Neural cell (in vitro differentiated cells): ENCODE results near the gene GAB4. TPM values are rescaled to one million over a fixed set of nuclear protein-coding genes. Genes with fewer than 3 reads are reported as not detected.

Experiments
- H2AFZ ChIP-seq: fragments of 200-600, 300-800 bp; sonication (generic), shearing (Covaris generic); 2 replicates; pipeline ENCODE4 v1.6.0; 2014; ENCODE audit warnings: low read depth, mild to moderate bottlenecking, antibody characterized with exemption, low read length, moderate library complexity
- H3F3A ChIP-seq: fragments of 200-600 bp; shearing (Covaris generic); 2 replicates; pipeline ENCODE4 v1.6.1; 2016; ENCODE audit warnings: mild to moderate bottlenecking, moderate library complexity, mixed read lengths, antibody characterized with exemption, low read length; ENCODE audit not compliant: insufficient read depth, poor library complexity, severe bottlenecking
- H3K27ac ChIP-seq: fragments of 200-600, 300-800 bp; sonication (generic), shearing (Covaris generic); 2 replicates; pipeline ENCODE4 v1.5.1; 2014; ENCODE audit warnings: mild to moderate bottlenecking, low read length, moderate library complexity
- H3K27me3 ChIP-seq: fragments of 300-800, 200-600 bp; sonication (generic), shearing (Covaris generic); 2 replicates; pipeline ENCODE4 v1.6.0; 2014; ENCODE audit warnings: mild to moderate bottlenecking, low read depth, low read length, moderate library complexity; ENCODE audit not compliant: insufficient read depth
- H3K36me3 ChIP-seq: fragments of 300-800, 200-600 bp; sonication (generic), shearing (Covaris generic); 2 replicates; pipeline ENCODE4 v1.5.1; 2014; ENCODE audit warnings: mild to moderate bottlenecking, antibody characterized with exemption, low read length, moderate library complexity; ENCODE audit not compliant: insufficient read depth
- H3K4me2 ChIP-seq: fragments of 300-800, 200-600 bp; sonication (generic), shearing (Covaris generic); 2 replicates; pipeline ENCODE4 v1.6.0; 2014; ENCODE audit warnings: mild to moderate bottlenecking, low read length
- H3K4me3 ChIP-seq: fragments of 300-800, 200-600 bp; sonication (generic), shearing (Covaris generic); 2 replicates; pipeline ENCODE4 v1.5.1; 2014; ENCODE audit warnings: mild to moderate bottlenecking, low read length, moderate library complexity
- H3K79me2 ChIP-seq: fragments of 200-600 bp; shearing (Covaris generic); replicated peaks from 2 replicates; pipeline ENCODE4 v1.6.0; 2014; ENCODE audit warnings: mild to moderate bottlenecking, low read length, moderate library complexity; ENCODE audit not compliant: insufficient read depth
- H3K9ac ChIP-seq: fragments of 300-800, 200-600 bp; sonication (generic), shearing (Covaris generic); 2 replicates; pipeline ENCODE4 v1.6.1; 2016; ENCODE audit warnings: mild to moderate bottlenecking, low read length, mixed read lengths
- H3K9me2 ChIP-seq: fragments of 200-600 bp; shearing (Covaris generic); 2 replicates; pipeline ENCODE4 v1.6.1; 2016; ENCODE audit warnings: mild to moderate bottlenecking, low read length, mixed read lengths; ENCODE audit not compliant: insufficient read depth
- H3K9me3 ChIP-seq: fragments of 200-600, 300-800 bp; sonication (generic), shearing (Covaris generic); 2 replicates; pipeline ENCODE4 v1.6.1; 2016; ENCODE audit warnings: mild to moderate bottlenecking, mixed run types, low read length, moderate library complexity, mixed read lengths
- H4K20me1 ChIP-seq: fragments of 200-600 bp; shearing (Covaris generic); 2 replicates; pipeline ENCODE4 v1.6.1; 2016; ENCODE audit warnings: mild to moderate bottlenecking, mixed run types; ENCODE audit not compliant: insufficient read depth
- EP300 ChIP-seq: fragments of 450-650 bp; conservative IDR thresholded peaks from 2 replicates; pipeline ENCODE4 v1.6.1; 2014; ENCODE audit warnings: antibody characterized with exemption, mild to moderate bottlenecking, moderate library complexity; ENCODE audit not compliant: poor library complexity, severe bottlenecking
- EZH2 ChIP-seq: fragments of 200-600, 300-800 bp; shearing (Covaris generic), sonication (generic); IDR thresholded peaks from 2 replicates; pipeline ENCODE4 v1.6.1; 2014; ENCODE audit warnings: antibody characterized with exemption, low read length, borderline replicate concordance, mild to moderate bottlenecking; ENCODE audit not compliant: insufficient read depth, poor library complexity, severe bottlenecking
- MXI1 ChIP-seq: fragments of 450-650 bp; conservative IDR thresholded peaks from 2 replicates; pipeline ENCODE4 v1.6.1; 2014; ENCODE audit warnings: antibody characterized with exemption, mild to moderate bottlenecking; ENCODE audit not compliant: poor library complexity, severe bottlenecking
- POLR2AphosphoS5 ChIP-seq: IDR thresholded peaks from 2 replicates; pipeline ENCODE4 v1.6.1; 2012
- RAD21 ChIP-seq: fragments of 450-650 bp; conservative IDR thresholded peaks from 2 replicates; pipeline ENCODE4 v1.6.1; 2014; ENCODE audit warnings: antibody characterized with exemption, mild to moderate bottlenecking, moderate library complexity
- SMC3 ChIP-seq: fragments of 450-650 bp; conservative IDR thresholded peaks from 2 replicates; pipeline ENCODE4 v1.6.1; 2014; ENCODE audit warnings: antibody characterized with exemption, mild to moderate bottlenecking, moderate library complexity; ENCODE audit not compliant: poor library complexity
- TAF1 ChIP-seq: IDR thresholded peaks from 2 replicates; pipeline ENCODE4 v1.6.1; 2012; ENCODE audit warnings: low read depth
- polyA minus RNA-seq: library from RNA; depleted of rRNA, polyadenylated mRNA; stranded (reverse); fragments of >200 nt; gene quantifications from 2 replicates; pipeline ENCODE4 v1.2.3, GENCODE V29; 2014
- polyA plus RNA-seq: library from polyadenylated mRNA; depleted of rRNA; stranded (reverse); fragments of >200 nt; gene quantifications from 2 replicates; pipeline ENCODE4 v1.2.3, GENCODE V29; 2014
- TF ChIP-seq, protein P1 (sequence below): IDR thresholded peaks from 2 replicates; pipeline ENCODE4 v1.6.1; 2012; ENCODE audit warnings: borderline replicate concordance
- TF ChIP-seq, protein P2 (sequence below): fragments of 450-650 bp; IDR thresholded peaks from 2 replicates; pipeline ENCODE4 v1.5.1; 2014; ENCODE audit warnings: antibody characterized with exemption, mild to moderate bottlenecking, moderate library complexity; ENCODE audit not compliant: poor library complexity, severe bottlenecking

Gene GAB4, protein sequence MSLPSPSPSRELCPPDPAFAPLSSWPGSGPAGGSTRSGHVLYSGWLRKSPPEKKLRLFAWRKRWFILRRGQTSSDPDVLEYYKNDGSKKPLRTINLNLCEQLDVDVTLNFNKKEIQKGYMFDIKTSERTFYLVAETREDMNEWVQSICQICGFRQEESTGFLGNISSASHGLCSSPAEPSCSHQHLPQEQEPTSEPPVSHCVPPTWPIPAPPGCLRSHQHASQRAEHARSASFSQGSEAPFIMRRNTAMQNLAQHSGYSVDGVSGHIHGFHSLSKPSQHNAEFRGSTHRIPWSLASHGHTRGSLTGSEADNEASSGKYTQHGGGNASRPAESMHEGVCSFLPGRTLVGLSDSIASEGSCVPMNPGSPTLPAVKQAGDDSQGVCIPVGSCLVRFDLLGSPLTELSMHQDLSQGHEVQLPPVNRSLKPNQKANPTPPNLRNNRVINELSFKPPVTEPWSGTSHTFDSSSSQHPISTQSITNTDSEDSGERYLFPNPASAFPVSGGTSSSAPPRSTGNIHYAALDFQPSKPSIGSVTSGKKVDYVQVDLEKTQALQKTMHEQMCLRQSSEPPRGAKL
- not detected in 2 replicates for polyA plus RNA-seq
- not detected in 2 replicates for polyA minus RNA-seq

DNA sequence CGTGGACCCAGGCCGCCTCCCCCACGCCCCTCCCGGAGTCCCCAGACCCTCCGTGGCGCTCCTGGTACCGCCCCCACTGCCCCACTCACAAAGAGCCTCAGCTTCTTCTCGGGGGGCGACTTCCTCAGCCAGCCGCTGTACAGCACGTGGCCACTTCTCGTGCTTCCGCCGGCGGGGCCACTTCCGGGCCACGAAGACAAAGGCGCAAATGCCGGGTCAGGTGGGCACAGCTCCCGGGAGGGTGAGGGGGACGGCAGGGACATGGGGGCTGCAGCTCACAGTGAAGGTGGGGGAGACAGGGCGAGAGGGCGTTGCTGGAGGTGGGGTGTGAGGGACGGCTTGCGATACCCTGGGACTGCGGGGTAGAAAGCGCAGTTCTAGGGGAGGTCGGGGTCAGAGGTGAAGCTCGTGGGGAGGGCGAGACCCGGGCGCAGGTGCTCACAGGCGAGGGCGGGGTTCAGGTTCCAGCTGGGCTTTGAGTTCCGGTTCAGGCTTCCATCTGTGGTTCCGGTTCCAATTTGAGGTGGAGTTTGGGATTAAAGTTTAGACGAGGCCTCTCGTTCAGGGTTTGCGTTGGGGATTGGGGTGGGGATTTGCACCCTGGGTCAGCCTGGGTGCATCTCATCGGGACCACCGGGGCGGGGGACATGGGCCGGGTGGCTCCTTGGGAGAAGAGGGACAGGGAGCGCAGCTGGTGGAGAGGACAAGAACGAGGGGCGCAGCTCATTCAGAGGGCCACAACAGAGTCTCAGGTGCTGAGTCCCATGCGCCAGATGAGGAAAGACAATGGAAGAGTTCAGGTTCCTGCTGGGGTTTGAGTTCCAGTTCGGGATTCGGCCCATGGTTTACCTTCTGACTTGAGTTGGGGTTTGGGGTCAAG lies at the start of gene GAB4:
GAB4 (minus strand) TSS at position 371 of the 880 bp plus-strand sequence; CDS start at position 263, 108 bp downstream.
- Histone ChIP-seq H4K20me1 (no peaks in the 10 kb centered on the region), H2AFZ (no peak within 1 kb of the TSS), H3K9me3 (peaks cover 3% of the 10 kb centered on the region), H3F3A (no peaks in the 10 kb centered on the region), H3K9me2 (no peaks in the 10 kb centered on the region), H3K27ac (no peak within 1 kb of the TSS), H3K4me3 (no peak within 1 kb of the TSS), H3K27me3 (no peaks in the 10 kb centered on the region), H3K79me2 (no peaks in the 10 kb centered on the region), H3K9ac (no peak within 1 kb of the TSS), H3K36me3 (no peaks in the 10 kb centered on the region), H3K4me2 (no peak within 1 kb of the TSS)
- TF ChIP-seq, protein P1, sequence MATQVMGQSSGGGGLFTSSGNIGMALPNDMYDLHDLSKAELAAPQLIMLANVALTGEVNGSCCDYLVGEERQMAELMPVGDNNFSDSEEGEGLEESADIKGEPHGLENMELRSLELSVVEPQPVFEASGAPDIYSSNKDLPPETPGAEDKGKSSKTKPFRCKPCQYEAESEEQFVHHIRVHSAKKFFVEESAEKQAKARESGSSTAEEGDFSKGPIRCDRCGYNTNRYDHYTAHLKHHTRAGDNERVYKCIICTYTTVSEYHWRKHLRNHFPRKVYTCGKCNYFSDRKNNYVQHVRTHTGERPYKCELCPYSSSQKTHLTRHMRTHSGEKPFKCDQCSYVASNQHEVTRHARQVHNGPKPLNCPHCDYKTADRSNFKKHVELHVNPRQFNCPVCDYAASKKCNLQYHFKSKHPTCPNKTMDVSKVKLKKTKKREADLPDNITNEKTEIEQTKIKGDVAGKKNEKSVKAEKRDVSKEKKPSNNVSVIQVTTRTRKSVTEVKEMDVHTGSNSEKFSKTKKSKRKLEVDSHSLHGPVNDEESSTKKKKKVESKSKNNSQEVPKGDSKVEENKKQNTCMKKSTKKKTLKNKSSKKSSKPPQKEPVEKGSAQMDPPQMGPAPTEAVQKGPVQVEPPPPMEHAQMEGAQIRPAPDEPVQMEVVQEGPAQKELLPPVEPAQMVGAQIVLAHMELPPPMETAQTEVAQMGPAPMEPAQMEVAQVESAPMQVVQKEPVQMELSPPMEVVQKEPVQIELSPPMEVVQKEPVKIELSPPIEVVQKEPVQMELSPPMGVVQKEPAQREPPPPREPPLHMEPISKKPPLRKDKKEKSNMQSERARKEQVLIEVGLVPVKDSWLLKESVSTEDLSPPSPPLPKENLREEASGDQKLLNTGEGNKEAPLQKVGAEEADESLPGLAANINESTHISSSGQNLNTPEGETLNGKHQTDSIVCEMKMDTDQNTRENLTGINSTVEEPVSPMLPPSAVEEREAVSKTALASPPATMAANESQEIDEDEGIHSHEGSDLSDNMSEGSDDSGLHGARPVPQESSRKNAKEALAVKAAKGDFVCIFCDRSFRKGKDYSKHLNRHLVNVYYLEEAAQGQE, result no peak
- TF ChIP-seq POLR2AphosphoS5 (no peak), MXI1 (no peak), RAD21 (no peak), EP300 (no peak), TAF1 (no peak), SMC3 (no peak), EZH2 (no peak)
- TF ChIP-seq, protein P2, sequence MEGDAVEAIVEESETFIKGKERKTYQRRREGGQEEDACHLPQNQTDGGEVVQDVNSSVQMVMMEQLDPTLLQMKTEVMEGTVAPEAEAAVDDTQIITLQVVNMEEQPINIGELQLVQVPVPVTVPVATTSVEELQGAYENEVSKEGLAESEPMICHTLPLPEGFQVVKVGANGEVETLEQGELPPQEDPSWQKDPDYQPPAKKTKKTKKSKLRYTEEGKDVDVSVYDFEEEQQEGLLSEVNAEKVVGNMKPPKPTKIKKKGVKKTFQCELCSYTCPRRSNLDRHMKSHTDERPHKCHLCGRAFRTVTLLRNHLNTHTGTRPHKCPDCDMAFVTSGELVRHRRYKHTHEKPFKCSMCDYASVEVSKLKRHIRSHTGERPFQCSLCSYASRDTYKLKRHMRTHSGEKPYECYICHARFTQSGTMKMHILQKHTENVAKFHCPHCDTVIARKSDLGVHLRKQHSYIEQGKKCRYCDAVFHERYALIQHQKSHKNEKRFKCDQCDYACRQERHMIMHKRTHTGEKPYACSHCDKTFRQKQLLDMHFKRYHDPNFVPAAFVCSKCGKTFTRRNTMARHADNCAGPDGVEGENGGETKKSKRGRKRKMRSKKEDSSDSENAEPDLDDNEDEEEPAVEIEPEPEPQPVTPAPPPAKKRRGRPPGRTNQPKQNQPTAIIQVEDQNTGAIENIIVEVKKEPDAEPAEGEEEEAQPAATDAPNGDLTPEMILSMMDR, result no peak

DNA sequence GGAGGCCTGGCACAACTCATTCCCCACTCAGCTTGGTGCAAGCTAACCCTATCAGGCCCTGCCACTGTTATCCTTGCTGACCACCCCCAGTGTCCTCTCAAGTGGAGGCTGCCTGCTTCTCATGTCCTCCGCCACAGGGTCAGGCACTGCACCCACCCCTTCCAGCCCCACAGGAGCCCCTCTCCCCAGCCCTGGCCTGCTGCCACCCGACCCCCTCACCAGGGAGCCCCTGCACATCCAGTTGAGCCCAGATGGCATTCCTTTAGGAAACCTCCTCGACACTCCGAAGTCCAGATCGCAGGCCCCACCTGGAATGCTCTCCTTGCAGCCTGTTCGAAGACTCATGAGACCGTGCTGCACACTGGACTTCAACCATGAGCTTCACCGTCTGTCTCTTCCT lies 48.8 kb upstream of the GAB4 start:
- Histone ChIP-seq H3K27me3 (no peaks in the 10 kb centered on the region), H3K79me2 (no peaks in the 10 kb centered on the region), H3K9me3 (no peaks in the 10 kb centered on the region), H3K4me2 (no peak overlapping the region), H4K20me1 (no peaks in the 10 kb centered on the region), H3K9ac (no peak overlapping the region), H3K36me3 (no peaks in the 10 kb centered on the region), H2AFZ (no peak overlapping the region), H3K27ac (no peak overlapping the region), H3F3A (no peaks in the 10 kb centered on the region), H3K4me3 (no peak overlapping the region), H3K9me2 (no peaks in the 10 kb centered on the region)
- no peak for TF ChIP-seq EP300
- TF ChIP-seq EZH2, result no peak
- TF ChIP-seq RAD21, result no peak
- TF ChIP-seq POLR2AphosphoS5, result no peak
- no peak for TF ChIP-seq MXI1
- no peak for TF ChIP-seq SMC3
- TF ChIP-seq TAF1, result no peak
- TF ChIP-seq, protein P1, result no peak
- TF ChIP-seq, protein P2, result no peak
